Stomach (tissue), 4 donors: ENCODE results near the gene UST.

ENCODE experiments used
- CTCF ChIP-seq, 7 experiments: fragments of 450-650 bp in 4 of 7; fragments of 200-600 bp in 3 of 7; sonication (generic) in 3 of 7; IDR thresholded peaks; one replicate each; pipeline ENCODE4 v1.5.1; 2016 to 2019; ENCODE audit warnings: antibody characterized with exemption in 7 of 7, control low read depth in 2 of 7, mild to moderate bottlenecking in 1 of 7
- EP300 ChIP-seq: sonication (generic); formaldehyde crosslinking; IDR thresholded peaks from one replicate; pipeline ENCODE4 v1.6.1; 2017; ENCODE audit warnings: antibody characterized with exemption
- POLR2AphosphoS5 ChIP-seq, 3 donors: sonication (generic); formaldehyde crosslinking; IDR thresholded peaks; one replicate each; pipeline ENCODE4 v1.6.1; 2016; ENCODE audit warnings: antibody characterized with exemption in 3 of 3

GRCh38 chr6:148709577-148709976, 37.3 kb upstream of the UST start:
- TF ChIP-seq CTCF (IDR thresholded peaks at IDR 0.05) (no peak), POLR2AphosphoS5 (IDR thresholded peaks at IDR 0.05) (no peak), EP300 (no peak)
